ENCODE measurements around the gene PNPLA7.

GRCh38 chr9:137547687-137548543 lies 2.3 kb downstream of the PNPLA7 start:
- TF ChIP-seq, protein P1, sequence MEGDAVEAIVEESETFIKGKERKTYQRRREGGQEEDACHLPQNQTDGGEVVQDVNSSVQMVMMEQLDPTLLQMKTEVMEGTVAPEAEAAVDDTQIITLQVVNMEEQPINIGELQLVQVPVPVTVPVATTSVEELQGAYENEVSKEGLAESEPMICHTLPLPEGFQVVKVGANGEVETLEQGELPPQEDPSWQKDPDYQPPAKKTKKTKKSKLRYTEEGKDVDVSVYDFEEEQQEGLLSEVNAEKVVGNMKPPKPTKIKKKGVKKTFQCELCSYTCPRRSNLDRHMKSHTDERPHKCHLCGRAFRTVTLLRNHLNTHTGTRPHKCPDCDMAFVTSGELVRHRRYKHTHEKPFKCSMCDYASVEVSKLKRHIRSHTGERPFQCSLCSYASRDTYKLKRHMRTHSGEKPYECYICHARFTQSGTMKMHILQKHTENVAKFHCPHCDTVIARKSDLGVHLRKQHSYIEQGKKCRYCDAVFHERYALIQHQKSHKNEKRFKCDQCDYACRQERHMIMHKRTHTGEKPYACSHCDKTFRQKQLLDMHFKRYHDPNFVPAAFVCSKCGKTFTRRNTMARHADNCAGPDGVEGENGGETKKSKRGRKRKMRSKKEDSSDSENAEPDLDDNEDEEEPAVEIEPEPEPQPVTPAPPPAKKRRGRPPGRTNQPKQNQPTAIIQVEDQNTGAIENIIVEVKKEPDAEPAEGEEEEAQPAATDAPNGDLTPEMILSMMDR (conservative IDR thresholded peaks at IDR 0.05 in 1 of 2, IDR thresholded peaks at IDR 0.05 in 1 of 2; ENCODE audit: extremely low read depth in 1 of 2, insufficient read depth in 1 of 2, low read depth in 1 of 2, low read length in 2 of 2), result no peak
- no peak for TF ChIP-seq EZH2 (IDR thresholded peaks at IDR 0.05; ENCODE audit: borderline replicate concordance, low read length)

Data from mammary epithelial cell (primary cell).